ENCODE results near the gene SYT4. TPM values are rescaled to one million over a fixed set of nuclear protein-coding genes. Genes with fewer than 3 reads are reported as not detected.

Gene SYT4
- total and polyA plus RNA-seq, 4 donors = 0.19 TPM; not detected in 3

DNA sequence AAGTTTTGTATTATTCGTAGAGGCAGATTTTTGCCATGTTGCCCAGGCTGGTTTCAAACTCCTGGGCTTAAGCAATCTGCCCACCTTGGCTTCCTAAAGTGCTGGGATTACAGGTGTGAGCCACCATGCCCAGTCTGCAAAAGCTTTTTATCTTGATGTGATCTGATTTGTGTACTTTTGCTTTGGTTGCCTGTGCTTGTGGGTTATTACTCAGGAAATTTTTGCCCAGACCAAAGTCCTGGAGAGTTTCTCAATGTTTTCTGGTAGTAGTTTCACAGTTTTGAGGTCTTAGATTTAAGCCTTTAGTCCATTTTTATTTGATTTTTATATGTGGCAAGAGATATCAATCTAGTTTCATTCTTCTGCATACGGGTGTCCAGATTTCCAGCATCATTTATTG is 42.4 kb downstream of the SYT4 start (continued):
- TF ChIP-seq, protein P1, sequence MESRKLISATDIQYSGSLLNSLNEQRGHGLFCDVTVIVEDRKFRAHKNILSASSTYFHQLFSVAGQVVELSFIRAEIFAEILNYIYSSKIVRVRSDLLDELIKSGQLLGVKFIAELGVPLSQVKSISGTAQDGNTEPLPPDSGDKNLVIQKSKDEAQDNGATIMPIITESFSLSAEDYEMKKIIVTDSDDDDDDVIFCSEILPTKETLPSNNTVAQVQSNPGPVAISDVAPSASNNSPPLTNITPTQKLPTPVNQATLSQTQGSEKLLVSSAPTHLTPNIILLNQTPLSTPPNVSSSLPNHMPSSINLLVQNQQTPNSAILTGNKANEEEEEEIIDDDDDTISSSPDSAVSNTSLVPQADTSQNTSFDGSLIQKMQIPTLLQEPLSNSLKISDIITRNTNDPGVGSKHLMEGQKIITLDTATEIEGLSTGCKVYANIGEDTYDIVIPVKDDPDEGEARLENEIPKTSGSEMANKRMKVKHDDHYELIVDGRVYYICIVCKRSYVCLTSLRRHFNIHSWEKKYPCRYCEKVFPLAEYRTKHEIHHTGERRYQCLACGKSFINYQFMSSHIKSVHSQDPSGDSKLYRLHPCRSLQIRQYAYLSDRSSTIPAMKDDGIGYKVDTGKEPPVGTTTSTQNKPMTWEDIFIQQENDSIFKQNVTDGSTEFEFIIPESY (IDR thresholded peaks at IDR 0.05) = peak; percentile 32
- TF ChIP-seq NR2F2 (IDR thresholded peaks at IDR 0.05) (no peak), RXRA (IDR thresholded peaks at IDR 0.05) (peak; percentile 14 to 53), HNF4G (IDR thresholded peaks at IDR 0.05) (peak; percentile 54), RAD21 (IDR thresholded peaks at IDR 0.05) (peak in 1 of 2 donors; percentile 25), HNF4A (conservative IDR thresholded peaks at IDR 0.05) (peak; percentile 86 to 94), SP1 (IDR thresholded peaks at IDR 0.05) (peak; percentile 50)
- TF ChIP-seq, protein P2, sequence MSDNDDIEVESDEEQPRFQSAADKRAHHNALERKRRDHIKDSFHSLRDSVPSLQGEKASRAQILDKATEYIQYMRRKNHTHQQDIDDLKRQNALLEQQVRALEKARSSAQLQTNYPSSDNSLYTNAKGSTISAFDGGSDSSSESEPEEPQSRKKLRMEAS (IDR thresholded peaks at IDR 0.05) = peak; percentile 76

DNA sequence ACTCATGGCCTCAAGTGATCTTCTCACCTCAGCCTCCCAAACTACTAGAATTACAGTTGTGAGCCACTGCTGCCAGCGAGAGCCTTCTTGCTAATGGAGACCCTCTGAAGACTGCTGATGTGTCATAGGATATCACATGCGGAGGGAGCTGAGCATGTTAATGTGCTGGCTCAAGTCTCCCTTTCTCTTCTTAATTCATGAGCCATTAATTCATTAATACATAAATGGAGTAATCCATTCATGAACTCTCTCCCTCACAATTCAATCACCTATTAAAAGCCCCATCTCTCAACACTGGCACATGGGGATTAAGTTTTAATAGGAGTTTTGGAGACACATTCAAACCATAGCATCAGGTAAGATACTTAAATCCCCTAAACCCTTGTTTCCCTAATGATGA is 54.8 kb downstream of the SYT4 start:
- TF ChIP-seq TAF1 (conservative IDR thresholded peaks at IDR 0.05) (no peak), YY1 (IDR thresholded peaks at IDR 0.05) (no peak), FOXA1 (IDR thresholded peaks at IDR 0.05) (no peak), GABPA (IDR thresholded peaks at IDR 0.05 in 1 of 2, conservative IDR thresholded peaks at IDR 0.05 in 1 of 2) (no peak), RAD21 (IDR thresholded peaks at IDR 0.05) (no peak), FOXA2 (IDR thresholded peaks at IDR 0.05) (no peak), EGR1 (IDR thresholded peaks at IDR 0.05; ENCODE audit: low read depth in 2 of 2) (no peak), HNF4G (IDR thresholded peaks at IDR 0.05) (no peak)
- TF ChIP-seq, protein P1 (IDR thresholded peaks at IDR 0.05) = no peak
- TF ChIP-seq, protein P2 (IDR thresholded peaks at IDR 0.05) = no peak

DNA sequence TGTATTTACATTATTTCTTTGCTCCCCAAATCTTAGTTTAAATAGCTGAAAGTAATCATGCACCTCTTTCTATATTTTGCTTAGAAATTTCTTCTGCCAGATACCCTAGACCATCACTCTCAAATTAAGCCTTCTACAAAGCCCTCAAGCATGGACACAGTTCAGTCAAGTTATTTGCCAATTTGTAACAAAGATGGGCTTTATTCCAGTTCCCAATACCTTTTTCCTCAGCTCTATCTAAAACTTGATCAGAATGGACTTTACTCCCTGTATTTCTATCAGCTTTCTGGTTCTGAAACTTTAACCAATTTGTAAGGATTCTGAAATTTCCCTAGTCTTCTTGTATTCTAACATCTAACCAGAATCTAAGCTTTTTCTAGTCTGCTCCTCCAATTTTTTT is 56.6 kb downstream of the SYT4 start:
- Histone ChIP-seq H3K9me3 (ENCODE audit: control insufficient read depth in 4 of 4, low read length in 3 of 4) (no peaks in the 10 kb centered on the region), H3K9ac (ENCODE audit: low read depth in 1 of 2, low read length in 2 of 2) (no peak overlapping the region), H3K4me1 (ENCODE audit: control insufficient read depth in 4 of 4, insufficient read depth in 4 of 4, low read length in 3 of 4) (peaks cover 0 to 8% (median 2%) of the 10 kb centered on the region in 4 donors), H3K4me3 (ENCODE audit: low read depth in 1 of 3, low read length in 3 of 3) (no peak overlapping the region), H3K27ac (ENCODE audit: low read depth in 1 of 2, low read length in 2 of 2) (no peak overlapping the region), H3K27me3 (ENCODE audit: control insufficient read depth in 4 of 4, insufficient read depth in 4 of 4, low read length in 3 of 4) (no peaks in the 10 kb centered on the region), H3K36me3 (ENCODE audit: control insufficient read depth in 4 of 4, insufficient read depth in 3 of 4, low read depth in 1 of 4, low read length in 3 of 4) (no peaks in the 10 kb centered on the region)
- DNase-seq (ENCODE audit: low spot score) = no peak
- TF ChIP-seq EGR1 (IDR thresholded peaks at IDR 0.05; ENCODE audit: low read depth in 2 of 2) (no peak), HNF4A (conservative IDR thresholded peaks at IDR 0.05) (peak; percentile 14 to 32)

More for the DNA sequence above, 54.8 kb downstream of the SYT4 start:
- Histone ChIP-seq H3K9ac (ENCODE audit: low read depth in 1 of 2, low read length in 2 of 2) (no peak overlapping the region), H3K27me3 (ENCODE audit: control insufficient read depth in 4 of 4, insufficient read depth in 4 of 4, low read length in 3 of 4) (no peaks in the 10 kb centered on the region), H3K4me3 (ENCODE audit: low read depth in 1 of 3, low read length in 3 of 3) (no peak overlapping the region), H3K36me3 (ENCODE audit: control insufficient read depth in 4 of 4, insufficient read depth in 3 of 4, low read depth in 1 of 4, low read length in 3 of 4) (no peaks in the 10 kb centered on the region), H3K9me3 (ENCODE audit: control insufficient read depth in 4 of 4, low read length in 3 of 4) (no peaks in the 10 kb centered on the region), H3K4me1 (ENCODE audit: control insufficient read depth in 4 of 4, insufficient read depth in 4 of 4, low read length in 3 of 4) (peaks cover 0 to 8% (median 2%) of the 10 kb centered on the region in 4 donors), H3K27ac (ENCODE audit: low read depth in 1 of 2, low read length in 2 of 2) (no peak overlapping the region)
- WGBS = 88% methylated on average over 2 of the region's 2 CpGs
- no peak for DNase-seq (ENCODE audit: low spot score)

Other genes starting within 250 kb of the SYT4 start
- not detected for gene RIT2, start 161.8 kb downstream of the SYT4 start, total RNA-seq
- gene RIT2, start 161.8 kb downstream of the SYT4 start, polyA plus RNA-seq = not detected

Data from liver (tissue), 9 donors.